H7 (cell line): ENCODE results near the gene FUS. TPM values are rescaled to one million over a fixed set of nuclear protein-coding genes. Genes with fewer than 3 reads are reported as not detected.
"Not testable (repeated sequence)": the region's sequence is repeated elsewhere in the genome, so short reads cannot be mapped to it uniquely, and the experiment has no call there.

Experiments used
- DNase-seq: peaks from one replicate; pipeline ENCODE4 v3.0.0; 2012
- H3K27me3 ChIP-seq: 2 replicates; pipeline ENCODE4 v1.6.0; 2011; ENCODE audit warnings: mild to moderate bottlenecking, low read length; ENCODE audit not compliant: control insufficient read depth, insufficient read depth
- H3K36me3 ChIP-seq: replicated peaks from 2 replicates; pipeline ENCODE4 v1.5.1; 2011; ENCODE audit warnings: low read length; ENCODE audit not compliant: control insufficient read depth, insufficient read depth
- H3K4me3 ChIP-seq: 2 replicates; pipeline ENCODE4 v1.5.1; 2011; ENCODE audit warnings: low read depth, mild to moderate bottlenecking, control low read depth, low read length, moderate library complexity; ENCODE audit not compliant: insufficient read depth
- total RNA-seq: library from RNA; depleted of rRNA; stranded (reverse); fragments of >200 nt; shearing (Covaris generic); gene quantifications from 2 replicates; pipeline ENCODE4 v1.2.3, GENCODE V29; 2014

FUS gene
- total RNA-seq, 1 experiment from 2014 or later: 39.8 TPM

GRCh38 chr16:31198207-31198882, 18.4 kb downstream of the FUS start:
- peaks cover 10% of the 10 kb centered on the region for H3K27me3 ChIP-seq
- no peak for DNase-seq
- peaks cover 31% of the 10 kb centered on the region for H3K36me3 ChIP-seq
- H3K4me3 ChIP-seq: no peak overlapping the region

GRCh38 chr16:31199430-31200041, 19.6 kb downstream of the FUS start:
- Histone ChIP-seq H3K36me3 (peaks cover 21% of the 10 kb centered on the region), H3K4me3 (no peak overlapping the region), H3K27me3 (peaks cover 10% of the 10 kb centered on the region)
- no peak for DNase-seq

GRCh38 chr16:31200111-31200510, 20.2 kb downstream of the FUS start:
- not testable (repeated sequence) for DNase-seq, H3K27me3 ChIP-seq
- H3K36me3 ChIP-seq: peaks cover 17% of the 10 kb centered on the region

GRCh38 chr16:31200821-31201568, 21.1 kb downstream of the FUS start:
- peaks cover 13% of the 10 kb centered on the region for H3K36me3 ChIP-seq
- H3K4me3 ChIP-seq: peak overlapping the region; percentile 74; the same call in 1 of the 2 replicates
- peaks cover 10% of the 10 kb centered on the region for H3K27me3 ChIP-seq
- no peak for DNase-seq

More at GRCh38 chr16:31200111-31200510, 20.2 kb downstream of the FUS start:
- H3K4me3 ChIP-seq: not testable (repeated sequence)

- peak overlapping the region; percentile 74 for H3K4me3 ChIP-seq
- peaks cover 8% of the 10 kb centered on the region for H3K36me3 ChIP-seq
- peaks cover 10% of the 10 kb centered on the region for H3K27me3 ChIP-seq
- DNase-seq: peak; percentile 85
Measured at GRCh38 chr16:31201582-31202413, 21.9 kb downstream of the FUS start.

GRCh38 chr16:31202414-31203375, 22.8 kb downstream of the FUS start, which contains the start of gene PYCARD:
Gene PYCARD (minus strand): TSS chr16:31202760. CDS start chr16:31202690, 70 bp downstream.
- H3K36me3 ChIP-seq: peaks cover 7% of the 10 kb centered on the region
- peak; percentile 84 for DNase-seq
- H3K4me3 ChIP-seq: peak within 1 kb of the TSS; percentile 74
- peaks cover 10% of the 10 kb centered on the region for H3K27me3 ChIP-seq

- DNase-seq: no peak
- H3K4me3 ChIP-seq: no peak overlapping the region
- no peaks in the 10 kb centered on the region for H3K36me3 ChIP-seq
- H3K27me3 ChIP-seq: peaks cover 11% of the 10 kb centered on the region
Measured at GRCh38 chr16:31204871-31205666, 25.1 kb downstream of the FUS start.

GRCh38 chr16:31206776-31207175, 26.8 kb downstream of the FUS start:
- DNase-seq: no peak
- H3K36me3 ChIP-seq: no peaks in the 10 kb centered on the region
- peaks cover 11% of the 10 kb centered on the region for H3K27me3 ChIP-seq
- no peak overlapping the region for H3K4me3 ChIP-seq

GRCh38 chr16:31213342-31213741, 33.4 kb downstream of the FUS start:
- DNase-seq: no peak
- no peaks in the 10 kb centered on the region for H3K36me3 ChIP-seq
- H3K4me3 ChIP-seq: no peak overlapping the region
- H3K27me3 ChIP-seq: peaks cover 49% of the 10 kb centered on the region

- Histone ChIP-seq H3K4me3 (peak within 1 kb of the TSS; percentile 59), H3K27me3 (peaks cover 49% of the 10 kb centered on the region), H3K36me3 (no peaks in the 10 kb centered on the region)
- DNase-seq: peak; percentile 57
Measured at GRCh38 chr16:31213877-31214707, 34.2 kb downstream of the FUS start, which contains the start of gene TRIM72. Gene TRIM72 (plus strand): TSS chr16:31214119. CDS start chr16:31214739, 620 bp downstream.

- H3K27me3 ChIP-seq: peaks cover 48% of the 10 kb centered on the region
- peak; percentile 89 for DNase-seq
Measured at GRCh38 chr16:31214708-31215286, 34.9 kb downstream of the FUS start.

More at GRCh38 chr16:31214708-31215286, 34.9 kb downstream of the FUS start:
- Histone ChIP-seq H3K36me3 (no peaks in the 10 kb centered on the region), H3K4me3 (peak overlapping the region; percentile 59)
